NCI-H2227 (cell line): Measurements from ENCODE around the gene LRFN5.
"Not testable (repeated sequence)": the region's sequence is repeated elsewhere in the genome, so short reads cannot be mapped to it uniquely, and the experiment has no call there.

Experiments used
- DNase-seq: peaks from one replicate; lab custom pipeline; 2025; ENCODE audit not compliant: unreplicated experiment; lab: John Stamatoyannopoulos, UW

The LRFN5 gene

GRCh38 chr14:41636492-41637392, 30.1 kb downstream of the LRFN5 start:
- no peak for DNase-seq

DNA sequence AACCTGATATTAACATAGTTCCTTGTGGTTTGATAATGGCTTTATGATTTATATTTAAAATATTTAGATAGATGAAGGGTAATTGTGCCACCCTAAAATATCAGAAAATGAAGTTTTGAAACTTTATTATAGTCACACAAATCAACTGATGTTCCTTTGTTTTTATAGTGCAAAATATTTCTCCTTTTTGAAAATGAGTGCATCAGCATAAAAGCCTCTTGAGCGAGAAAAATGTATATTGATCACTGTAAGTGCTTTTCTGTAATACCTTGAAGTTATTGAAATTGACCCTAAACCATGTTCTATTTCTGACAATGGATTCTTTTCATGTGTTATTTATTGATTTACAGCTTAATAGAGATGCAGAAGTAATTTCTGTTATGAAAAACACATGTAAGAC, 35.0 kb downstream of the LRFN5 start:
- no peak for DNase-seq

GRCh38 chr14:41642367-41642766, 35.7 kb downstream of the LRFN5 start:
- no peak for DNase-seq

GRCh38 chr14:41642789-41643188, 36.1 kb downstream of the LRFN5 start:
- no peak for DNase-seq

DNA sequence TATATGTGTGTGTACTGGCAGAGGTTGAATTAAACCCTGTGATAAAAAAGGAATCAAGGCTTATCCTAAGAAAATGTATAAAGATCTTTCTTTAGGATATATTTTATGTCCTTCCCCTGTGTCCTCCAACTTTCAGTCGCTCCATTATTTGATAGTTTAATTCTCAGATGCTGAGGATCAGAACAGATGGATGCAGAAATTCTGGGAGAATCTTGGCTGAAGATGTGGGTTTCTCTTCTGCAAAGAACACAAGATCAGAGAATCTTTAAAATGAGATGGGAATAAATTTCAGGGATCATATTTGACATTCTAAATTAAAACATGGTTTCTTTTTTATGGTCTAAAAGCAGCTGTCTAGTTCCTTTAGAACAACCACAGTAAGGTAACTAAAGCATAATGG, 37.9 kb downstream of the LRFN5 start:
- no peak for DNase-seq

GRCh38 chr14:41650802-41651201, 44.1 kb downstream of the LRFN5 start:
- DNase-seq: no peak

DNA sequence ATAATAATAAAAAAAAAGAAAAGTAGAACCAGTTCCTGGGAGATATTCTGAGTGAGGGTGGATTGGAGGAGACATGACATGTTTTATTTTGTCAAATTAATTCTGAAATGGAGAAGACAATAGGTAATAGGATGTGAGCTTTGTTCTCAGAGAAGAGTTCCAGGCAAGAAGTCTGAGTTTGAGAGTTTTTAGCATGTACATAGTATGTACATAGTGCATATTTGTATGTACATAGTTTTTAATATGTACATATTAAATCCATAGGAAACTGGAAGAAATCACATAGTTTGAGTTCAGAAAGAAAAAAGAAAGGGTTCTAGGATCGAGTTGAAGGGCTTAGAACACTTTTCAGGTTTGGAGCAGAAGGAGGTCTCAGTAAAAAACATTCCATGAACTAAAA, 47.5 kb downstream of the LRFN5 start:
- DNase-seq: no peak

GRCh38 chr14:41662780-41663472, 56.2 kb downstream of the LRFN5 start:
- DNase-seq: no peak

- no peak for DNase-seq
These were observed 56.8 kb downstream of the LRFN5 start for GRCh38 chr14:41663473-41663850.

- no peak for DNase-seq
These were observed 59.6 kb downstream of the LRFN5 start for GRCh38 chr14:41666301-41666700.

DNA sequence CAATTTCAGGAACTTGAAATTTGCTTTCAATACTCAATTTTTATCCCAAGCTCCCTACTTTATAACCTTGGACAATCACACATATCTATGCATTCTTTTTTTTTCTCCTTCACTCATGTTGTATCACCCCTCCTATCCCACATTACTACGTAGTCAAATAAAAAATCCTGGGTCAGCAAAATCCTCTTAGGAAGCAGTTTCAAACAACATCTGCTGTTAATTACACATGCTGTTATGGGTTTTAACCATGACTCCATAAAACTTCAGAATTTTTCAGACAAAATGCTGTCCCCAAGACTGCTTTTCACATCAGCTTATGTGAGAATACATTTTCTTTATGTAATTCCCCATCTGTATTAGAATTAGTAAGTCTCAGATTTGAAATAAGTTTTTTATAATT, 61.7 kb downstream of the LRFN5 start:
- no peak for DNase-seq

DNA sequence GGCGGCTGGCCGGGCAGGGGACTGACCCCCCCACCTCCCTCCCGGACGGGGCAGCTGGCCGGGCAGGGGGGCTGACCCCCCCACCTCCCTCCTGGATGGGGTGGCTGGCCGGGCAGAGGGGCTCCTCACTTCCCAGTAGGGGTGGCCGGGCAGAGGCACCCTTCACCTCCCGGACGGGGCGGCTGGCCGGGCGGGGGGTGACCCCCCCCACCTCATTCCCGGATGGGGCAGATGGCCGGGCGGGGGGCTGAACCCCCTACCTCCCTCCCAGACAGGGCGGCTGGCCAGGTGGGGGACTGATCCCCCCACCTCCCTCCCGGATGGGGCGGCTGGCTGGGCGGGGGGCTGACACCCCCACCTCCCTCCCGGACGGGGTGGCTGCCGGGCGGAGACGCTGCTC, 66.9 kb downstream of the LRFN5 start:
- DNase-seq: not testable (repeated sequence)

DNA sequence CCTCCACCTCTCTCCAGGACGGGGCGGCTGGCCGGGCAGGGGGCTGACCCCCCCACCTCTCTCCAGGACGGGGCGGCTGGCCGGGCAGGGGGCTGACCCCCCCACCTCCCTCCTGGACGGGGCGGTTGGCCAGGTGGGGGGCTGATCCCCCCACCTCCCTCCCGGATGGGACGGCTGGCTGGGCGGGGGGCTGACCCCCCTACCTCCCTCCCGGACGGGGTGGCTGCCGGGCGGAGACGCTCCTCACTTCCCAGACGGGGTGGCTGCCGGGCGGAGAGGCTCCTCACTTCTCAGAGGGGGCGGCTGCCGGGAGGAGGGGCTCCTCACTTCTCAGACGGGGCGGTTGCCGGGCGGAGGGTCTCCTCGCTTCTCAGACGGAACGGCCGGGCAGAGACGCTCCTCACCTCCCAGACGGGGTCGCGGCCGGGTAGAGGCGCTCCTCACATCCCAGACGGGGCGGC, 67.9 kb downstream of the LRFN5 start:
- DNase-seq: not testable (repeated sequence)

DNA sequence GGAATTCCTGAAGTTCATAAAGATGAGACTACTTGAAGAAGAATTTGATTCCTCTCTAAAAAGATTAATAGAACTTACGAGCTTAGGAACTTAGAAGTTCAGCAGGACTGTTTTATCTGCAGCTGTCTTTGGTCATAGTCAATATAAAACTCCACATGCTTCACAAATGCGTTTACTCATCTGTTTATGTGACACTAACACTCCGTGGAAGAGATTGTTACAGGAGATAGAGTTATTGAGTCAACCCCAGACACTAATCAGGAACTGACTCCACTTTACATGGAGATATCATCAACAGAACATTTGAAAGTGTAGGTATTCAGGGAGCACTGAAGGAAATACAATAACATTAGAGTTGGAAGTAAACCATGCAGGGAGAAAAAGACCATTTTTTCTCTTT, 92.8 kb downstream of the LRFN5 start:
- DNase-seq: no peak

GRCh38 chr14:41718477-41719166, 111.9 kb downstream of the LRFN5 start:
- DNase-seq: no peak

GRCh38 chr14:41739203-41739602, 132.5 kb downstream of the LRFN5 start:
- no peak for DNase-seq

DNA sequence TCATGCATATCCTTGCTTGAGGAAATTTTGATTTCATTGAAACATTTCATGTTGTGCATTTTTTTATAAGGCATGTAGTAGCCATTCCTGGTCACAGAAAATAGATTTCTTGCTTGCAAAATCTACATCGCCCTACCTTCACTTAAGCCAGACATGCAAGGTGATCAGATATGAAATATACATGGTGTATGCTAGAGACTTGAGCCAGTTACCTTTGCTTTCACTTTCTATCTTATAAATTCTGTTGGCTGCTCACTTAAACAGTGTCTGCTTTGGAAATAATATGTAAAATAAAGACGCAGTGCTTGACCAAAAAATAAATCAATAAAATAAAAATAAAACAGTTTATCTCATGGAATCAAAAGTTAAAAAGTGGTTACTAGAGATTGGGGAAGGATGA, 136.5 kb downstream of the LRFN5 start:
- DNase-seq: no peak

DNA sequence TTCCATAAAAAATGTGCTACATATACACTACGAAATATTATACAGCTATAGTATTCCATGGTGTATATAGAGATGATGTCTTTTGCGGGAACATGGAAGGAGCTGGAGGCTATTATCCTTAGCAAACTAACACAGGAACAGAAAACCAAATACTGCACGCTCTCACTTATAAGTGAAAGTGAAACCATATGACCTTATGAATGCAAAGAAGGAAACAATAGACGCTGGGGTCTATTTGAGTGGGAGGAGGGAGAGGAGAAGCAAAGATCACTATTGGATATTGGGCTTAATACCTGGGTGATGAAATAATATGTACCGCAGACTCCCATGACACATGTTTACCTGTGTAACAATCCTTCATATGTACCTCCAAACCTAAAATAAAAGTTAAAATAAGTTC, 142.8 kb downstream of the LRFN5 start:
- no peak for DNase-seq

GRCh38 chr14:41750575-41750974, 143.9 kb downstream of the LRFN5 start:
- not testable (repeated sequence) for DNase-seq

GRCh38 chr14:41758011-41758665, 151.5 kb downstream of the LRFN5 start:
- no peak for DNase-seq

- no peak for DNase-seq
These were observed 154.5 kb downstream of the LRFN5 start for GRCh38 chr14:41761204-41761603.
